ENCODE results near the gene ZNF536.

Gene ZNF536

DNA sequence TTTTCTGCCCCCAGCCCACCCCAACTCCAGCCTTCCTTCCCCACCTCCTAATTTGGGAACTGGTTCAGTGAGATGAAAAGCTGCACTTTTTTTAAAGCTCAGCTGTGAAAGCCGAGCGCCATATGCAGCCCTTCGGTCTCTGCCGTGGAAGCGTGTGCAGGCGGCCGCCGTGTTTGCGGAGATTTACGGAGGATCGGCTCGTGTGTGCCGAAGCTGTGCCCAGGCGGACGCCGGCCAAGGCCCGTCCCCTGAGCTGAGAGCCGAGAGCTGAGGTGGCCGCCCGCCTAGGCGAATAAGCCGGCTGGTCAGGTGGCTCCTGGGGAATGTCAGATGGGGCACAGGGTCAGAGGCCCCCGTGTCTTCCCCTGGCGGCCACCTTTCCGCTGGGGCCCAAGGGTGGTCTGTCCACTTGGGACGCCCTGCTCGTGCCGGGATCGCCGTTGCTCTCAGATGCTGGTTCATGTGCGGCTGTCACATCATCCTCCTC lies 78.7 kb downstream of the ZNF536 start:
- Histone ChIP-seq H3K36me3 (ENCODE audit: control insufficient read depth in 1 of 2, insufficient read depth in 2 of 2, low read depth in 1 of 2, low read length in 2 of 2) (no peaks in the 10 kb centered on the region), H3K27me3 (ENCODE audit: control insufficient read depth in 1 of 2, insufficient read depth in 1 of 2, low read length in 2 of 2) (peaks cover 0 to 50% of the 10 kb centered on the region in 2 experiments), H3K23ac (ENCODE audit: low read length in 2 of 2) (no peak overlapping the region), H2AK5ac (ENCODE audit: low read length, severe bottlenecking) (no peak overlapping the region), H4K91ac (ENCODE audit: low read length) (no peak overlapping the region), H4K8ac (ENCODE audit: low read length) (no peak overlapping the region), H3K4me1 (ENCODE audit: control insufficient read depth, insufficient read depth, low read depth, low read length) (peaks cover 5% of the 10 kb centered on the region), H2BK120ac (ENCODE audit: low read depth, low read length) (no peak overlapping the region), H2AFZ (ENCODE audit: low read depth, low read length) (no peak overlapping the region), H2BK12ac (ENCODE audit: low read length in 2 of 2) (no peak overlapping the region), H3K4ac (ENCODE audit: low read depth in 1 of 2, low read length in 2 of 2) (no peak overlapping the region), H3K4me2 (ENCODE audit: low read length, poor library complexity, severe bottlenecking) (no peak overlapping the region), H3K79me1 (replicated peaks; ENCODE audit: low read length, poor library complexity, severe bottlenecking) (no peaks in the 10 kb centered on the region), H3K18ac (ENCODE audit: low read depth in 1 of 2, low read length in 2 of 2) (no peak overlapping the region), H2BK5ac (ENCODE audit: low read depth, low read length, poor library complexity, severe bottlenecking) (no peak overlapping the region), H3K27ac (ENCODE audit: low read length, poor library complexity, severe bottlenecking) (peak overlapping the region; percentile 57), H3K4me3 (ENCODE audit: insufficient read depth in 1 of 2, low read depth in 1 of 2, low read length in 2 of 2) (peak overlapping the region in 1 of 2 experiments; percentile 73), H2BK15ac (ENCODE audit: low read depth, poor library complexity, severe bottlenecking) (no peak overlapping the region), H3K14ac (ENCODE audit: low read length in 2 of 2) (no peak overlapping the region), H3K9me3 (ENCODE audit: control insufficient read depth, low read length) (no peaks in the 10 kb centered on the region), H3K9ac (ENCODE audit: low read length) (peak overlapping the region; percentile 15)
- WGBS = 91% methylated on average over 31 of the region's 31 CpGs
- DNase-seq = no peak

GRCh38 chr19:30452931-30453330 lies 80.7 kb downstream of the ZNF536 start:
- H2BK12ac ChIP-seq (ENCODE audit: low read length in 2 of 2) = no peak overlapping the region
- H3K36me3 ChIP-seq (ENCODE audit: control insufficient read depth in 1 of 2, insufficient read depth in 2 of 2, low read depth in 1 of 2, low read length in 2 of 2) = no peaks in the 10 kb centered on the region
- no peaks in the 10 kb centered on the region for H3K9me3 ChIP-seq (ENCODE audit: control insufficient read depth, low read length)
- H3K23ac ChIP-seq (ENCODE audit: low read length in 2 of 2) = no peak overlapping the region
- peaks cover 0 to 37% of the 10 kb centered on the region in 2 experiments for H3K27me3 ChIP-seq (ENCODE audit: control insufficient read depth in 1 of 2, insufficient read depth in 1 of 2, low read length in 2 of 2)
- H4K91ac ChIP-seq (ENCODE audit: low read length) = no peak overlapping the region
- no peak overlapping the region for H3K14ac ChIP-seq (ENCODE audit: low read length in 2 of 2)
- 67% methylated on average over 3 of the region's 7 CpGs for WGBS
- H3K9ac ChIP-seq (ENCODE audit: low read length) = no peak overlapping the region
- H2AFZ ChIP-seq (ENCODE audit: low read depth, low read length) = no peak overlapping the region
- no peak overlapping the region for H3K4me2 ChIP-seq (ENCODE audit: low read length, poor library complexity, severe bottlenecking)
- no peak overlapping the region for H3K27ac ChIP-seq (ENCODE audit: low read length, poor library complexity, severe bottlenecking)
- no peak overlapping the region for H3K18ac ChIP-seq (ENCODE audit: low read depth in 1 of 2, low read length in 2 of 2)
- H3K4ac ChIP-seq (ENCODE audit: low read depth in 1 of 2, low read length in 2 of 2) = no peak overlapping the region
- peaks cover 3% of the 10 kb centered on the region for H3K4me1 ChIP-seq (ENCODE audit: control insufficient read depth, insufficient read depth, low read depth, low read length)
- DNase-seq = no peak
- no peak overlapping the region for H2BK5ac ChIP-seq (ENCODE audit: low read depth, low read length, poor library complexity, severe bottlenecking)
- H3K79me1 ChIP-seq (replicated peaks; ENCODE audit: low read length, poor library complexity, severe bottlenecking) = no peaks in the 10 kb centered on the region
- H4K8ac ChIP-seq (ENCODE audit: low read length) = no peak overlapping the region
- H2BK120ac ChIP-seq (ENCODE audit: low read depth, low read length) = no peak overlapping the region
- H2AK5ac ChIP-seq (ENCODE audit: low read length, severe bottlenecking) = no peak overlapping the region
- H3K4me3 ChIP-seq (ENCODE audit: insufficient read depth in 1 of 2, low read depth in 1 of 2, low read length in 2 of 2) = no peak overlapping the region
- H2BK15ac ChIP-seq (ENCODE audit: low read depth, poor library complexity, severe bottlenecking) = no peak overlapping the region

DNA sequence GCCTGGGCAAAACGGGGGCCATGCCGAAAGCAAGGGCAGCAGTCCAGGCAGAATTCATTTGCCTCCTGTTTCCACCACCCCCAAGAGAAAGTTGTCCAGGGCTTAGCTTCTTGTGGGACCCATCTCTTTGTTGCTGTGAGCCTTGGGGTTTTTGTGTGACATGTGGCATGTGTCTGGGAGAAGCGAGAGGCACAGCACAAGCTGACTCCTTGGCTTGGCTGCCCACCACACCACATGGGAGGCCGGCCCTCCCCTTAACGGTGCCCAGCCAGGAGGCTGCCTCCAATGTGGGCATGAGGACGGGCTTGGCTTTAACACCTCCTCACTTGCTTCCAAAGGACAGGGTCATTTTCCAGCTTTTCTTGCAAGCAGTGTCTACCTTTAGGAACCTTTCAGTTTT lies 81.6 kb downstream of the ZNF536 start:
- Histone ChIP-seq H3K4me2 (ENCODE audit: low read length, poor library complexity, severe bottlenecking) (no peak overlapping the region), H3K18ac (ENCODE audit: low read depth in 1 of 2, low read length in 2 of 2) (no peak overlapping the region), H4K8ac (ENCODE audit: low read length) (no peak overlapping the region), H3K14ac (ENCODE audit: low read length in 2 of 2) (no peak overlapping the region), H3K4me3 (ENCODE audit: insufficient read depth in 1 of 2, low read depth in 1 of 2, low read length in 2 of 2) (no peak overlapping the region), H3K36me3 (ENCODE audit: control insufficient read depth in 1 of 2, insufficient read depth in 2 of 2, low read depth in 1 of 2, low read length in 2 of 2) (no peaks in the 10 kb centered on the region), H2BK12ac (ENCODE audit: low read length in 2 of 2) (no peak overlapping the region), H3K27ac (ENCODE audit: low read length, poor library complexity, severe bottlenecking) (no peak overlapping the region), H2AFZ (ENCODE audit: low read depth, low read length) (no peak overlapping the region), H3K79me1 (replicated peaks; ENCODE audit: low read length, poor library complexity, severe bottlenecking) (no peaks in the 10 kb centered on the region), H3K23ac (ENCODE audit: low read length in 2 of 2) (no peak overlapping the region), H3K9me3 (ENCODE audit: control insufficient read depth, low read length) (no peaks in the 10 kb centered on the region), H4K91ac (ENCODE audit: low read length) (no peak overlapping the region), H2BK5ac (ENCODE audit: low read depth, low read length, poor library complexity, severe bottlenecking) (no peak overlapping the region), H2BK15ac (ENCODE audit: low read depth, poor library complexity, severe bottlenecking) (no peak overlapping the region), H2AK5ac (ENCODE audit: low read length, severe bottlenecking) (no peak overlapping the region), H3K4ac (ENCODE audit: low read depth in 1 of 2, low read length in 2 of 2) (no peak overlapping the region), H3K9ac (ENCODE audit: low read length) (no peak overlapping the region), H3K27me3 (ENCODE audit: control insufficient read depth in 1 of 2, insufficient read depth in 1 of 2, low read length in 2 of 2) (peaks cover 0 to 28% of the 10 kb centered on the region in 2 experiments), H2BK120ac (ENCODE audit: low read depth, low read length) (no peak overlapping the region), H3K4me1 (ENCODE audit: control insufficient read depth, insufficient read depth, low read depth, low read length) (peaks cover 3% of the 10 kb centered on the region)
- 71% methylated on average over 6 of the region's 6 CpGs for WGBS
- DNase-seq = no peak

- Histone ChIP-seq H3K23ac (ENCODE audit: low read length in 2 of 2) (no peak overlapping the region), H3K4me3 (ENCODE audit: insufficient read depth in 1 of 2, low read depth in 1 of 2, low read length in 2 of 2) (no peak overlapping the region), H3K4ac (ENCODE audit: low read depth in 1 of 2, low read length in 2 of 2) (no peak overlapping the region), H3K4me2 (ENCODE audit: low read length, poor library complexity, severe bottlenecking) (no peak overlapping the region), H3K27ac (ENCODE audit: low read length, poor library complexity, severe bottlenecking) (no peak overlapping the region), H3K79me1 (replicated peaks; ENCODE audit: low read length, poor library complexity, severe bottlenecking) (no peaks in the 10 kb centered on the region), H2BK15ac (ENCODE audit: low read depth, poor library complexity, severe bottlenecking) (no peak overlapping the region), H4K8ac (ENCODE audit: low read length) (no peak overlapping the region), H3K14ac (ENCODE audit: low read length in 2 of 2) (no peak overlapping the region), H3K36me3 (ENCODE audit: control insufficient read depth in 1 of 2, insufficient read depth in 2 of 2, low read depth in 1 of 2, low read length in 2 of 2) (no peaks in the 10 kb centered on the region), H2BK120ac (ENCODE audit: low read depth, low read length) (no peak overlapping the region), H2BK12ac (ENCODE audit: low read length in 2 of 2) (no peak overlapping the region), H3K18ac (ENCODE audit: low read depth in 1 of 2, low read length in 2 of 2) (no peak overlapping the region), H3K9ac (ENCODE audit: low read length) (no peak overlapping the region), H2AFZ (ENCODE audit: low read depth, low read length) (no peak overlapping the region), H4K91ac (ENCODE audit: low read length) (no peak overlapping the region), H2BK5ac (ENCODE audit: low read depth, low read length, poor library complexity, severe bottlenecking) (no peak overlapping the region), H3K27me3 (ENCODE audit: control insufficient read depth in 1 of 2, insufficient read depth in 1 of 2, low read length in 2 of 2) (peaks cover 0 to 17% of the 10 kb centered on the region in 2 experiments), H3K4me1 (ENCODE audit: control insufficient read depth, insufficient read depth, low read depth, low read length) (peaks cover 1% of the 10 kb centered on the region), H2AK5ac (ENCODE audit: low read length, severe bottlenecking) (no peak overlapping the region), H3K9me3 (ENCODE audit: control insufficient read depth, low read length) (no peaks in the 10 kb centered on the region)
- 100% methylated on average over 1 of the region's 1 CpG for whole genome bisulfite sequencing
- no peak for DNase-seq
These were observed 83.7 kb downstream of the ZNF536 start for GRCh38 chr19:30455881-30456280.

Data from mesenchymal stem cell (in vitro differentiated cells and primary cell).